ENCODE results near the gene PTK7.
"Not testable (repeated sequence)": the region's sequence is repeated elsewhere in the genome, so short reads cannot be mapped to it uniquely, and the experiment has no call there.

Gene PTK7

DNA sequence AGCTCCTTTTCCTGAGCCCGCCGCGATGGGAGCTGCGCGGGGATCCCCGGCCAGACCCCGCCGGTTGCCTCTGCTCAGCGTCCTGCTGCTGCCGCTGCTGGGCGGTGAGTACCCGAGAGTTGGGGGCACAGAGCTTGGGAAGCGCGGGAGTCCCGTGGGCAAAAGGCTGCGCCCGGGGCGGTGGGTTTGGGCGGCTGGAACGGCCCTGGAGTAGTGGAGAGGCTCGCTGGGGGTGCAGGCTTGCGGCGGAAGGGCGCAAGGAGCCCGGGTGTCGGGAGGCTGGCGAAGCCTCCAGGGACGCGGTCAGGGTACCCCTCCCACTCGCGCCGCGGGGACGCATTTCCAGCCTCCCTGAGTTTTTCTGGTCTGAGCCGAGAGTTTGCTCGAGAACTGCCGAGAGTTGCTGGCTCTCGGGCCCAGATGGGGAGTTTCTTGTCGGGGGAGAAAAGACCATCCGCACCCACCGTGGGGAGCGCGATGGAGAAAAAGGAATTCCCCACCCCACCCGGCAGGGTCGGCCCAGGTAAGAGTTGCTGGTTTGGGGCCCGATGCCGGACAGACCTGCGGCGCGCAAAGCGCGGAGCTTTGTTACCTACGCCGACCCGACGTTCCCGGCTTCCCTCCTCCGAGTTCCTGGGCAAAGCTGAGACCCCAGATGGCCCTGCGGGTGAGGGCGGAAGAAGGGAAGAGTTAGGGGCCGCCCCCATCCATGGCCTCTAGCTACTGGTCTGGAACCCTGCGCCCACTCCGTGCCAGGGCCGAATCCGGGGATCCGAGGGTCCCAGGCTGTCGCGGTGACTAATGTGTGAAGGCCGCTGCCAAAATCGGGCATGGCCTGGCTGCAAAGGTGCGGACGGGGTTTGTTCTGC is 584 bp downstream of the PTK7 start:
- peak overlapping the region; percentile 69 for H3K4me3 ChIP-seq (ENCODE audit: control insufficient read depth, low read depth, low read length)
- no peak for DNase-seq (ENCODE audit: low read depth)
- TF ChIP-seq, protein P1, sequence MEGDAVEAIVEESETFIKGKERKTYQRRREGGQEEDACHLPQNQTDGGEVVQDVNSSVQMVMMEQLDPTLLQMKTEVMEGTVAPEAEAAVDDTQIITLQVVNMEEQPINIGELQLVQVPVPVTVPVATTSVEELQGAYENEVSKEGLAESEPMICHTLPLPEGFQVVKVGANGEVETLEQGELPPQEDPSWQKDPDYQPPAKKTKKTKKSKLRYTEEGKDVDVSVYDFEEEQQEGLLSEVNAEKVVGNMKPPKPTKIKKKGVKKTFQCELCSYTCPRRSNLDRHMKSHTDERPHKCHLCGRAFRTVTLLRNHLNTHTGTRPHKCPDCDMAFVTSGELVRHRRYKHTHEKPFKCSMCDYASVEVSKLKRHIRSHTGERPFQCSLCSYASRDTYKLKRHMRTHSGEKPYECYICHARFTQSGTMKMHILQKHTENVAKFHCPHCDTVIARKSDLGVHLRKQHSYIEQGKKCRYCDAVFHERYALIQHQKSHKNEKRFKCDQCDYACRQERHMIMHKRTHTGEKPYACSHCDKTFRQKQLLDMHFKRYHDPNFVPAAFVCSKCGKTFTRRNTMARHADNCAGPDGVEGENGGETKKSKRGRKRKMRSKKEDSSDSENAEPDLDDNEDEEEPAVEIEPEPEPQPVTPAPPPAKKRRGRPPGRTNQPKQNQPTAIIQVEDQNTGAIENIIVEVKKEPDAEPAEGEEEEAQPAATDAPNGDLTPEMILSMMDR (IDR thresholded peaks at IDR 0.05; ENCODE audit: control insufficient read depth, insufficient read depth, low read depth, low read length, missing control alignments) = no peak

DNA sequence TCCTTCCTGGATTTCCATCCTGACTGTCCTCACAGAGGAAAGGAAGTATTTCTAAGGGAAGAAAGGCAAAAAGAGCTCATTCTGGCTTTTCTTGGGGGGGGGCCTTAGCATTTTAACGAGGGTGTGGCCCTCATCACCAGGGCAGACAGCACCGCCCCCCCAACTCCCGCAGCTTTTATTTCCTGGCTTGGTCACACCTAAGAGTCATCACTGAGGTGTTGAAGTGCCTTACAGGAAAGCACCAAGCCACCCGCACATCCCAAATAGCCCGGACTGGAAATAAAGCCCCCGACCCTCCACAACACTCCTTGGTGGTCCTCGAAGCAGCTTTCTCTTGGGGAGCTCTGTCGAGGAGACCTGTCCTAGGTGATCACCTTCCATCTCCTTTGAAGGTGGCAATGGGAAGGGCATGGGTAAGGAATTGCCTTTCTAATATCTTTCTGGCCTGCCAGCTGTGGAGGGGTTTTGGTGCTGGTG is 1.3 kb downstream of the PTK7 start:
- DNase-seq (ENCODE audit: low read depth) = no peak
- TF ChIP-seq, protein P1 (IDR thresholded peaks at IDR 0.05; ENCODE audit: control insufficient read depth, insufficient read depth, low read depth, low read length, missing control alignments) = no peak

DNA sequence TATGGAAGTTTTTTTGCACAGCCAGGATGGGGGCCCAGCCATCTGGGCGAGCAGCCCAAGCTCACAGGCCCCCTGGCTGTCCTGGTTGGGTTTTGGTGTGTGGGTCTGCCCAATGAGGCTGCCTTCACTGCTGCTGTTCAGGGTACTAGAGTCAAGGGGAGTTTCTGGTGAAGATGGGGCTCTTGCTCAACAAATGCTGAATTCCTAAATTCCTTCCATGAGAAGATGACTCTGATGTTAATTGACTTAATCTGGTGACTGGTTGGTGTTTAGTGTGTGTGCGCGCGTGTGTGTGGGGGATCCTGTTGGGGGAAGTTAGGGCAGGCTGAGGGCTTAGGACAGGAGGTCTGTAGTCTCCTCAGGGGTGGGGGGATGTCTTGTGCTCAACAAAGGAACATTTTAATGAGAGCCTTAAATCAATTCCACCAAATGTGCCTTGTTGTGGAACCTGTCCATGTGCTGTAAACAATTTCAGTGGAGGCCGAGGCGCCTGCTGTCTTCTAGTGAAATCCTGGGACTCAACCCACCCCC is 1.9 kb downstream of the PTK7 start:
- TF ChIP-seq, protein P1 (IDR thresholded peaks at IDR 0.05; ENCODE audit: control insufficient read depth, insufficient read depth, low read depth, low read length, missing control alignments) = peak; percentile 6
- DNase-seq (ENCODE audit: low read depth) = peak; percentile 67
- peak overlapping the region; percentile 69 for H3K4me3 ChIP-seq (ENCODE audit: control insufficient read depth, low read depth, low read length)

More for the DNA sequence above, 1.3 kb downstream of the PTK7 start:
- H3K4me3 ChIP-seq (ENCODE audit: control insufficient read depth, low read depth, low read length) = peak overlapping the region; percentile 69

DNA sequence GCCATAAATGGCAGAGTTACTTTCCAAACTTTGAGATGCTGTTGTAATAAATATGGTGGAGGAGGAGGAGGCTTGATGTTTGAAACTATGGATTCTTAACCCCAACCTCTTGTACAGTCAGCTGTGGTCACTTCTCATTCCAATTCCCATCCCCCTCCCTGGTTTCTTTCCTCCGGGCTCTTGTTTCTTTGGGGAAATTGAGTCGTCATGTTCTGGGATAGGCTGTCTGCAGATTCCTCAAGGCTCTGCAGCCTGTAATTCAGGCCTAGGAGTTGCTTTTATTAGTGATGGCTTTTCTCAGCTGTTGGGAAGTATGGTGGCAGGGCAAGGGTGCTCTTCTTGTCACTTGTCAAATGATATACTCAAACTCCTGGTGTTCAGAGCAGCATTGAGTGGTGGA is 2.6 kb downstream of the PTK7 start:
- DNase-seq (ENCODE audit: low read depth) = peak; percentile 81
- TF ChIP-seq, protein P1 (IDR thresholded peaks at IDR 0.05; ENCODE audit: control insufficient read depth, insufficient read depth, low read depth, low read length, missing control alignments) = no peak
- H3K4me3 ChIP-seq (ENCODE audit: control insufficient read depth, low read depth, low read length) = peak overlapping the region; percentile 69; the same call in 1 of the 2 replicates

DNA sequence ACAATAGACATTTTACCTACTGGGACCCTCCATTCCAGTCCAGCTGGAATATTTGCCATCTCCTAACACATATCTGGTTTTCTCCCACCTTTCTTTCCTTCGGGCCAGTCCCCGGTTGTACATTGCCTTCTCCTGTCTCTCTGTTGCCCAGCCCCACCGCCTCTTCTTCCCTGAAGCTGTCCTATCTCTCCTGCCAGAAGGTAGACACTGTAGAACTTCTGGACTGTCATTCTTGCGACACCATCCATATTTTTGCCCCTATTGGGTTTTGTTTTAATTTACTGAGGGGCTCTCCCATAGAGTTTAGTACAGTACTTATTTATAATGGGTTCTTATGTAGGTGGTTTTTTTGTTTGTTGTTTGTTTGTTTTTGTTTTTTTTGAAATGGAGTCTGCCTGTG is 4.9 kb downstream of the PTK7 start:
- DNase-seq (ENCODE audit: low read depth) = no peak
- TF ChIP-seq, protein P1 (IDR thresholded peaks at IDR 0.05; ENCODE audit: control insufficient read depth, insufficient read depth, low read depth, low read length, missing control alignments) = no peak
- H3K4me3 ChIP-seq (ENCODE audit: control insufficient read depth, low read depth, low read length) = no peak overlapping the region

DNA sequence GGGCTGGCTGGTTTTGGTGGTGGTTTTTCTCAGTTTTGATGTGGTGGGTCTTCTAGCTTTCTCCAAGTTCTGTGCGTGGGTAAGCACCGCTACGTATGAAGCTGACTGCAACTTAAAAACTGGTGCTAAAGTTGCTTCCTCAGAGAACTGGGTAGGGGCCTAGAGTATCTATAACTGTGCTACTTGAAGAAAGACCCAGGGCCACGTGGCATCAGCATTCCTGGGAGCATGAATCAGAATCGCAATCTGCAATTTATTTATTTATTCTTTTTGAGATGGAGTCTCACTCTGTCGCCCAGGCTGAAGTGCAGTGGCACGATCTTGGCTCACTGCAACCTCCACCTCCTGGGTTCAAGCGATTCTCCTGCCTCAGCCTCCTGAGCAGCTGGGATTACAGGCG is 5.8 kb downstream of the PTK7 start:
- DNase-seq (ENCODE audit: low read depth) = not testable (repeated sequence)

More for the DNA sequence above, 5.8 kb downstream of the PTK7 start:
- not testable (repeated sequence) for H3K4me3 ChIP-seq (ENCODE audit: control insufficient read depth, low read depth, low read length)
